ENCODE data around the gene MFN1.

MFN1 gene

GRCh38 chr3:179428876-179429548 lies 81.5 kb downstream of the MFN1 start:
- H3K4me1 ChIP-seq (ENCODE audit: control insufficient read depth, insufficient read depth, low read length), result no peaks in the 10 kb centered on the region
- H3K27ac ChIP-seq (ENCODE audit: extremely low read depth, low read depth, low read length), result no peak overlapping the region
- CTCF ChIA-PET, result interaction anchor here (1.4 kb wide), 1 partner anchor 18 kb away, joined by 5 read pairs; no protein-coding TSS in a partner anchor
- POLR2A ChIA-PET, result no interaction called here
- no peak for TF ChIP-seq KLF8 (tag by site-specific recombination; IDR thresholded peaks at IDR 0.05)
- TF ChIP-seq ZNF488 (tag by site-specific recombination; IDR thresholded peaks at IDR 0.05), result no peak
- TF ChIP-seq KLF1 (tag by site-specific recombination; IDR thresholded peaks at IDR 0.05), result no peak
- TF ChIP-seq ZNF560 (tag by site-specific recombination; IDR thresholded peaks at IDR 0.05; ENCODE audit: borderline replicate concordance), result no peak
- TF ChIP-seq ZNF561 (tag by site-specific recombination; IDR thresholded peaks at IDR 0.05; ENCODE audit: borderline replicate concordance), result no peak
- TF ChIP-seq ZBTB26 (tag by site-specific recombination; optimal IDR thresholded peaks at IDR 0.05), result no peak
- no peak for TF ChIP-seq ZNF701 (tag by site-specific recombination; IDR thresholded peaks at IDR 0.05)
- TF ChIP-seq YY2 (tag by site-specific recombination; IDR thresholded peaks at IDR 0.05), result no peak
- no peak for TF ChIP-seq ZFP69B (tag by site-specific recombination; IDR thresholded peaks at IDR 0.05)
- no peak for TF ChIP-seq ZNF391 (tag by site-specific recombination; IDR thresholded peaks at IDR 0.05; ENCODE audit: borderline replicate concordance, low read depth)
- no peak for TF ChIP-seq ZNF692 (tag by site-specific recombination; IDR thresholded peaks at IDR 0.05)
- TF ChIP-seq ZNF624 (tag by site-specific recombination; IDR thresholded peaks at IDR 0.05), result no peak
- no peak for TF ChIP-seq ZBTB17 (tag by site-specific recombination; IDR thresholded peaks at IDR 0.05)
- TF ChIP-seq ZFP37 (tag by site-specific recombination; IDR thresholded peaks at IDR 0.05), result no peak
- TF ChIP-seq ZNF704 (tag by site-specific recombination; IDR thresholded peaks at IDR 0.05), result no peak
- TF ChIP-seq ZNF792 (tag by site-specific recombination; IDR thresholded peaks at IDR 0.05), result no peak
- TF ChIP-seq ZNF366 (tag by site-specific recombination; conservative IDR thresholded peaks at IDR 0.05), result no peak
- TF ChIP-seq ZNF394 (tag by site-specific recombination; IDR thresholded peaks at IDR 0.05; ENCODE audit: borderline replicate concordance), result no peak
- no peak for TF ChIP-seq GFI1B (tag by site-specific recombination; IDR thresholded peaks at IDR 0.05)
- peaks cover 3 to 20% of the 10 kb centered on the region in 2 experiments; a peak in 2 of 3 replicates for H3K36me3 ChIP-seq (ENCODE audit: control insufficient read depth in 2 of 2, insufficient read depth in 1 of 2, low read length in 2 of 2)
- no peaks in the 10 kb centered on the region for H3K9me3 ChIP-seq (ENCODE audit: control insufficient read depth, insufficient read depth, low read depth, low read length)
- H3K4me3 ChIP-seq (ENCODE audit: low read depth, low read length), result no peak overlapping the region

GRCh38 chr3:179430277-179430870 lies 82.9 kb downstream of the MFN1 start:
- H3K4me1 ChIP-seq (ENCODE audit: control insufficient read depth, insufficient read depth, low read length), result no peaks in the 10 kb centered on the region
- H3K36me3 ChIP-seq (ENCODE audit: control insufficient read depth in 2 of 2, insufficient read depth in 1 of 2, low read length in 2 of 2), result peaks cover 2 to 7% of the 10 kb centered on the region in 2 experiments; a peak in 2 of 3 replicates
- ChIA-PET CTCF (interaction anchor here (1.4 kb wide), 1 partner anchor 20 kb away, joined by 5 read pairs; no protein-coding TSS in a partner anchor), POLR2A (no interaction called here)
- no peak overlapping the region for H3K4me3 ChIP-seq (ENCODE audit: low read depth, low read length)
- H3K9me3 ChIP-seq (ENCODE audit: control insufficient read depth, insufficient read depth, low read depth, low read length), result no peaks in the 10 kb centered on the region
- no peak overlapping the region for H3K27ac ChIP-seq (ENCODE audit: extremely low read depth, low read depth, low read length)
- TF ChIP-seq ZNF248 (tag by site-specific recombination; IDR thresholded peaks at IDR 0.05), result no peak
- TF ChIP-seq ZBTB26 (tag by site-specific recombination; optimal IDR thresholded peaks at IDR 0.05), result no peak
- TF ChIP-seq ZNF473 (tag by site-specific recombination; IDR thresholded peaks at IDR 0.05), result no peak
- no peak for TF ChIP-seq PATZ1 (tag by site-specific recombination; IDR thresholded peaks at IDR 0.05)
- TF ChIP-seq ZNF214 (tag by site-specific recombination; IDR thresholded peaks at IDR 0.05; ENCODE audit: borderline replicate concordance), result no peak
- no peak for TF ChIP-seq ZNF629 (tag by site-specific recombination; IDR thresholded peaks at IDR 0.05)
- TF ChIP-seq ZNF169 (tag by site-specific recombination; IDR thresholded peaks at IDR 0.05), result no peak
- TF ChIP-seq ZEB2 (tag by site-specific recombination; IDR thresholded peaks at IDR 0.05), result no peak
- no peak for TF ChIP-seq ZXDB (tag by site-specific recombination; IDR thresholded peaks at IDR 0.05)
